ENCODE data around the gene CRISP1. TPM values are rescaled to one million over a fixed set of nuclear protein-coding genes. Genes with fewer than 3 reads are reported as not detected.

Gene CRISP1
- total and polyA plus RNA-seq, 2 donors (not counting 3 experiments of a cell fraction or from before 2014, with no cell fraction given), result not detected

DNA sequence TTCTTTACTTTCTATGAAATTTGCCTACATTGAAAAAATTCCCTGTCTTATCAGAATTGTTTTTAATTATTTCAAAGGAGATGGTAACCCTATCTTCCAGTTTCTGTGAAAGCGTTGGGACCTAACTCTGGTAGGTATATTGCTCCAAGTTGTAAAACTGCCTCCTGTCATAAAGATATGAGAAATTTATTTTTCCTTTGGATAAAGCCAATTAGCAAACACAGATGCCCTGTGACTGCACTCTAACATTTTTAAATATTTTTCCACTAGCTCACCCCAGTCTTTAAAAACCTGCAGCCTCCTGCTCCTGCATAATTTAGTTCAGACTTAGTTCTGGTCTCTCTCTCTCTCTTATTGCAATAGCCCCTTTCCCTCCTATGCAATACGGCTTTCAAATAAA is 39.0 kb upstream of the CRISP1 start:
- H3K27ac ChIP-seq (ENCODE audit: insufficient read depth, low read depth, low read length), result no peak overlapping the region
- no peaks in the 10 kb centered on the region for H3K79me2 ChIP-seq (ENCODE audit: control insufficient read depth, insufficient read depth, low read length)
- no peaks in the 10 kb centered on the region for H3K36me3 ChIP-seq (ENCODE audit: control insufficient read depth in 2 of 2, extremely low read depth in 1 of 2, insufficient read depth in 2 of 2, low read length in 2 of 2)
- no peak overlapping the region for H3K9ac ChIP-seq (replicated peaks; ENCODE audit: extremely low read depth, insufficient read depth, low read length)
- no peaks in the 10 kb centered on the region for H3K4me1 ChIP-seq (ENCODE audit: control insufficient read depth, extremely low read depth, insufficient read depth, low read length)
- H3K4me3 ChIP-seq (replicated peaks in 1 of 3; ENCODE audit: insufficient read depth in 1 of 3, low read depth in 1 of 3, low read length in 3 of 3), result no peak overlapping the region
- H3K27me3 ChIP-seq (ENCODE audit: control insufficient read depth in 2 of 2, insufficient read depth in 2 of 2, low read length in 2 of 2), result no peaks in the 10 kb centered on the region
- ChIA-PET POLR2A (no interaction called here), CTCF (no interaction called here)
- FAIRE-seq, result no peak
- no peak overlapping the region for H3K4me2 ChIP-seq (ENCODE audit: insufficient read depth, low read length)
- H2AFZ ChIP-seq (ENCODE audit: low read depth, low read length), result no peak overlapping the region
- no peaks in the 10 kb centered on the region for H3K9me3 ChIP-seq (replicated peaks; ENCODE audit: control insufficient read depth, insufficient read depth, low read length)
- DNase-seq (ENCODE audit: low read depth, low spot score), result no peak
- no peak for TF ChIP-seq GATA2 (IDR thresholded peaks at IDR 0.05; ENCODE audit: insufficient read depth, insufficient read length, low read depth, low read length)
- no peak for TF ChIP-seq POLR2A (IDR thresholded peaks at IDR 0.05; ENCODE audit: low read depth, low read length)
- no peak for TF ChIP-seq JUN (IDR thresholded peaks at IDR 0.05; ENCODE audit: borderline replicate concordance, insufficient read depth, insufficient read length, low read depth)
- no peak for TF ChIP-seq FOS (IDR thresholded peaks at IDR 0.05; ENCODE audit: borderline replicate concordance, insufficient read depth, low read length)
- TF ChIP-seq, protein P1, sequence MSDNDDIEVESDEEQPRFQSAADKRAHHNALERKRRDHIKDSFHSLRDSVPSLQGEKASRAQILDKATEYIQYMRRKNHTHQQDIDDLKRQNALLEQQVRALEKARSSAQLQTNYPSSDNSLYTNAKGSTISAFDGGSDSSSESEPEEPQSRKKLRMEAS (IDR thresholded peaks at IDR 0.05; ENCODE audit: insufficient read depth, insufficient read length), result no peak
- TF ChIP-seq CTCF (IDR thresholded peaks at IDR 0.05; ENCODE audit: extremely low read depth in 1 of 2, insufficient read depth in 1 of 2, low read depth in 1 of 2, low read length in 2 of 2), result no peak
- TF ChIP-seq MYC (IDR thresholded peaks at IDR 0.05; ENCODE audit: low read depth, low read length), result no peak
- no peak for TF ChIP-seq POLR2AphosphoS5 (IDR thresholded peaks at IDR 0.05; ENCODE audit: insufficient read depth, low read depth, low read length)
- TF ChIP-seq EZH2 (IDR thresholded peaks at IDR 0.05; ENCODE audit: borderline replicate concordance, low read depth, low read length, severe bottlenecking), result no peak
- no peaks in the 10 kb centered on the region for H3K9me1 ChIP-seq (replicated peaks; ENCODE audit: control insufficient read depth, extremely low read depth, insufficient read depth, low read length)
- no TSS peak for BruUV-seq (replicated peaks)
- intact Hi-C loops (cut with micrococcal nuclease) (no loop called here), dilution Hi-C loops (cut with MboI; ENCODE audit: extremely low pct_ligation_motif_present, low sequenced_read_pairs) (no loop called here)
- H4K20me1 ChIP-seq (replicated peaks; ENCODE audit: control insufficient read depth, extremely low read depth, insufficient read depth, low read length), result no peaks in the 10 kb centered on the region

Measured in endothelial cell of umbilical vein (primary cell).